ENCODE results near the gene SLC29A2.

Gene SLC29A2

GRCh38 chr11:66393954-66394353, 22.4 kb upstream of the SLC29A2 start:
- Histone ChIP-seq H3K23ac (ENCODE audit: low read depth, low read length, poor library complexity) (no peak overlapping the region), H3K4me3 (ENCODE audit: low read length in 2 of 2) (no peak overlapping the region), H4K91ac (ENCODE audit: low read depth, low read length, poor library complexity) (no peak overlapping the region), H4K8ac (ENCODE audit: low read depth, low read length) (no peak overlapping the region), H3K9me3 (replicated peaks in 1 of 2; ENCODE audit: control insufficient read depth in 2 of 2, insufficient read depth in 1 of 2, low read depth in 1 of 2, low read length in 2 of 2) (no peaks in the 10 kb centered on the region), H3K4ac (ENCODE audit: low read length) (no peak overlapping the region), H3K4me1 (ENCODE audit: control insufficient read depth in 2 of 2, insufficient read depth in 1 of 2, low read depth in 1 of 2, low read length in 2 of 2) (no peaks in the 10 kb centered on the region), H3K14ac (ENCODE audit: low read length) (no peak overlapping the region), H3K36me3 (replicated peaks in 1 of 2; ENCODE audit: control insufficient read depth in 2 of 2, insufficient read depth in 2 of 2, low read length in 2 of 2) (no peaks in the 10 kb centered on the region), H3K18ac (ENCODE audit: low read length) (no peak overlapping the region), H3K9ac (ENCODE audit: low read depth, low read length, poor library complexity) (no peak overlapping the region), H2BK120ac (ENCODE audit: low read depth, low read length) (no peak overlapping the region), H2BK5ac (ENCODE audit: low read length) (no peak overlapping the region), H2BK15ac (ENCODE audit: low read length) (no peak overlapping the region), H2BK12ac (ENCODE audit: low read length) (no peak overlapping the region), H3K4me2 (ENCODE audit: insufficient read depth, low read length, poor library complexity, severe bottlenecking) (no peak overlapping the region), H3K79me1 (ENCODE audit: low read depth, low read length) (no peaks in the 10 kb centered on the region), H2AK5ac (ENCODE audit: low read depth, low read length) (no peak overlapping the region), H3K27me3 (ENCODE audit: control insufficient read depth in 3 of 3, insufficient read depth in 3 of 3, low read depth in 1 of 3, low read length in 3 of 3) (no peaks in the 10 kb centered on the region), H2AFZ (ENCODE audit: low read length) (no peak overlapping the region), H3K27ac (replicated peaks; ENCODE audit: low read length) (no peak overlapping the region)
- no peak for DNase-seq (ENCODE audit: low spot score)
- no CpG with 5 or more reads among the region's 3 CpGs for WGBS, 2 donors (ENCODE audit: extremely low coverage in 2 of 2, insufficient read length in 2 of 2, insufficient replicate concordance in 1 of 2)

GRCh38 chr11:66391322-66391721, 19.8 kb upstream of the SLC29A2 start:
- Histone ChIP-seq H3K4me2 (ENCODE audit: insufficient read depth, low read length, poor library complexity, severe bottlenecking) (no peak overlapping the region), H4K8ac (ENCODE audit: low read depth, low read length) (no peak overlapping the region), H3K4me1 (ENCODE audit: control insufficient read depth in 2 of 2, insufficient read depth in 1 of 2, low read depth in 1 of 2, low read length in 2 of 2) (no peaks in the 10 kb centered on the region), H3K23ac (ENCODE audit: low read depth, low read length, poor library complexity) (no peak overlapping the region), H3K9ac (ENCODE audit: low read depth, low read length, poor library complexity) (no peak overlapping the region), H2BK120ac (ENCODE audit: low read depth, low read length) (no peak overlapping the region), H3K4ac (ENCODE audit: low read length) (no peak overlapping the region), H3K9me3 (replicated peaks in 1 of 2; ENCODE audit: control insufficient read depth in 2 of 2, insufficient read depth in 1 of 2, low read depth in 1 of 2, low read length in 2 of 2) (no peaks in the 10 kb centered on the region), H4K91ac (ENCODE audit: low read depth, low read length, poor library complexity) (no peak overlapping the region), H3K14ac (ENCODE audit: low read length) (no peak overlapping the region), H3K36me3 (replicated peaks in 1 of 2; ENCODE audit: control insufficient read depth in 2 of 2, insufficient read depth in 2 of 2, low read length in 2 of 2) (no peaks in the 10 kb centered on the region), H3K4me3 (ENCODE audit: low read length in 2 of 2) (no peak overlapping the region), H2BK12ac (ENCODE audit: low read length) (no peak overlapping the region), H3K79me1 (ENCODE audit: low read depth, low read length) (no peaks in the 10 kb centered on the region), H2BK15ac (ENCODE audit: low read length) (no peak overlapping the region), H2BK5ac (ENCODE audit: low read length) (no peak overlapping the region), H3K27me3 (ENCODE audit: control insufficient read depth in 3 of 3, insufficient read depth in 3 of 3, low read depth in 1 of 3, low read length in 3 of 3) (peaks cover 0 to 10% (median 0%) of the 10 kb centered on the region in 3 experiments), H3K27ac (replicated peaks; ENCODE audit: low read length) (no peak overlapping the region), H2AK5ac (ENCODE audit: low read depth, low read length) (no peak overlapping the region), H2AFZ (ENCODE audit: low read length) (no peak overlapping the region), H3K18ac (ENCODE audit: low read length) (no peak overlapping the region)
- DNase-seq (ENCODE audit: low spot score) = no peak
- no CpG with 5 or more reads among the region's 6 CpGs for WGBS, 2 donors (ENCODE audit: extremely low coverage in 2 of 2, insufficient read length in 2 of 2, insufficient replicate concordance in 1 of 2)

GRCh38 chr11:66388780-66389386, 17.3 kb upstream of the SLC29A2 start:
- H3K36me3 ChIP-seq (replicated peaks in 1 of 2; ENCODE audit: control insufficient read depth in 2 of 2, insufficient read depth in 2 of 2, low read length in 2 of 2) = no peaks in the 10 kb centered on the region
- H3K4me3 ChIP-seq (ENCODE audit: low read length in 2 of 2) = no peak overlapping the region
- no peak overlapping the region for H2BK15ac ChIP-seq (ENCODE audit: low read length)
- H3K23ac ChIP-seq (ENCODE audit: low read depth, low read length, poor library complexity) = no peak overlapping the region
- H2BK5ac ChIP-seq (ENCODE audit: low read length) = no peak overlapping the region
- no peaks in the 10 kb centered on the region for H3K9me3 ChIP-seq (replicated peaks in 1 of 2; ENCODE audit: control insufficient read depth in 2 of 2, insufficient read depth in 1 of 2, low read depth in 1 of 2, low read length in 2 of 2)
- no peak overlapping the region for H3K27ac ChIP-seq (replicated peaks; ENCODE audit: low read length)
- no peak overlapping the region for H4K91ac ChIP-seq (ENCODE audit: low read depth, low read length, poor library complexity)
- no CpG with 5 or more reads among the region's 8 CpGs for WGBS, 2 donors (ENCODE audit: extremely low coverage in 2 of 2, insufficient read length in 2 of 2, insufficient replicate concordance in 1 of 2)
- H3K14ac ChIP-seq (ENCODE audit: low read length) = no peak overlapping the region
- H3K18ac ChIP-seq (ENCODE audit: low read length) = peak overlapping the region; percentile 59
- H3K4ac ChIP-seq (ENCODE audit: low read length) = no peak overlapping the region
- peak overlapping the region; percentile 36 for H2AK5ac ChIP-seq (ENCODE audit: low read depth, low read length)
- H2BK12ac ChIP-seq (ENCODE audit: low read length) = no peak overlapping the region
- no peaks in the 10 kb centered on the region for H3K4me1 ChIP-seq (ENCODE audit: control insufficient read depth in 2 of 2, insufficient read depth in 1 of 2, low read depth in 1 of 2, low read length in 2 of 2)
- H3K9ac ChIP-seq (ENCODE audit: low read depth, low read length, poor library complexity) = no peak overlapping the region
- peak; percentile 64 for DNase-seq (ENCODE audit: low spot score)
- H2AFZ ChIP-seq (ENCODE audit: low read length) = no peak overlapping the region
- no peak overlapping the region for H4K8ac ChIP-seq (ENCODE audit: low read depth, low read length)
- H2BK120ac ChIP-seq (ENCODE audit: low read depth, low read length) = no peak overlapping the region
- H3K4me2 ChIP-seq (ENCODE audit: insufficient read depth, low read length, poor library complexity, severe bottlenecking) = no peak overlapping the region
- peaks cover 0 to 11% (median 0%) of the 10 kb centered on the region in 3 experiments for H3K27me3 ChIP-seq (ENCODE audit: control insufficient read depth in 3 of 3, insufficient read depth in 3 of 3, low read depth in 1 of 3, low read length in 3 of 3)
- H3K79me1 ChIP-seq (ENCODE audit: low read depth, low read length) = no peaks in the 10 kb centered on the region

GRCh38 chr11:66386171-66387069, 14.9 kb upstream of the SLC29A2 start:
- Histone ChIP-seq H2BK120ac (ENCODE audit: low read depth, low read length) (no peak overlapping the region), H3K4ac (ENCODE audit: low read length) (no peak overlapping the region), H3K79me1 (ENCODE audit: low read depth, low read length) (no peaks in the 10 kb centered on the region), H3K27me3 (ENCODE audit: control insufficient read depth in 3 of 3, insufficient read depth in 3 of 3, low read depth in 1 of 3, low read length in 3 of 3) (peaks cover 0 to 11% (median 0%) of the 10 kb centered on the region in 3 experiments), H3K4me1 (ENCODE audit: control insufficient read depth in 2 of 2, insufficient read depth in 1 of 2, low read depth in 1 of 2, low read length in 2 of 2) (no peaks in the 10 kb centered on the region), H4K91ac (ENCODE audit: low read depth, low read length, poor library complexity) (no peak overlapping the region), H3K4me3 (ENCODE audit: low read length in 2 of 2) (peak overlapping the region in 1 of 2 donors; percentile 31), H2AFZ (ENCODE audit: low read length) (peak overlapping the region; percentile 91), H3K23ac (ENCODE audit: low read depth, low read length, poor library complexity) (no peak overlapping the region), H2AK5ac (ENCODE audit: low read depth, low read length) (no peak overlapping the region), H3K27ac (replicated peaks; ENCODE audit: low read length) (no peak overlapping the region), H4K8ac (ENCODE audit: low read depth, low read length) (no peak overlapping the region), H3K4me2 (ENCODE audit: insufficient read depth, low read length, poor library complexity, severe bottlenecking) (peak overlapping the region; percentile 23), H3K9ac (ENCODE audit: low read depth, low read length, poor library complexity) (no peak overlapping the region), H2BK12ac (ENCODE audit: low read length) (no peak overlapping the region), H3K14ac (ENCODE audit: low read length) (no peak overlapping the region), H3K9me3 (replicated peaks in 1 of 2; ENCODE audit: control insufficient read depth in 2 of 2, insufficient read depth in 1 of 2, low read depth in 1 of 2, low read length in 2 of 2) (no peaks in the 10 kb centered on the region), H2BK15ac (ENCODE audit: low read length) (no peak overlapping the region), H3K18ac (ENCODE audit: low read length) (no peak overlapping the region), H3K36me3 (replicated peaks in 1 of 2; ENCODE audit: control insufficient read depth in 2 of 2, insufficient read depth in 2 of 2, low read length in 2 of 2) (no peaks in the 10 kb centered on the region), H2BK5ac (ENCODE audit: low read length) (no peak overlapping the region)
- no CpG with 5 or more reads among the region's 20 CpGs for WGBS, 2 donors (ENCODE audit: extremely low coverage in 2 of 2, insufficient read length in 2 of 2, insufficient replicate concordance in 1 of 2)
- DNase-seq (ENCODE audit: low spot score) = peak; percentile 87

Measured in neuronal stem cell (in vitro differentiated cells).